H1 (cell line): ENCODE results near the gene CD72. TPM values are rescaled to one million over a fixed set of nuclear protein-coding genes. Genes with fewer than 3 reads are reported as not detected.

Experiments
- CTCF ChIA-PET: fragments of 300-600 bp; sonication (Branson Sonifier 250); formaldehyde crosslinking; loops from one replicate; lab custom pipeline; 2021; ENCODE audit not compliant: partially characterized antibody; lab: Charles Lee
- POLR2A ChIA-PET: fragments of 300-600 bp; sonication (Branson Sonifier 250); formaldehyde crosslinking; loops from one replicate; lab custom pipeline; 2021; ENCODE audit warnings: inconsistent platforms; ENCODE audit not compliant: partially characterized antibody; lab: Charles Lee
- DNase-seq, 2 experiments: peaks; one replicate each; pipeline versions ENCODE4 v3.0.0 to v3.0.0-alpha.2; 2010 to 2022; ENCODE audit warnings: low spot score in 2 of 2, low read depth in 1 of 2, mixed read lengths in 1 of 2
- FAIRE-seq: peaks from 2 replicates; lab custom pipeline; 2011; peaks lifted over from hg19 to GRCh38; lab: Jason Lieb, UNC
- H2AFZ ChIP-seq: 2 replicates; pipeline ENCODE4 v1.8.1; 2012; ENCODE audit warnings: low read length, inconsistent platforms
- H2AK5ac ChIP-seq: 2 replicates; pipeline ENCODE4 v1.6.1; 2013; ENCODE audit warnings: low read depth, low read length
- H2BK120ac ChIP-seq: replicated peaks from 2 replicates; pipeline ENCODE3; 2013; ENCODE audit warnings: low read depth, low read length, inconsistent platforms
- H2BK12ac ChIP-seq: 2 replicates; pipeline ENCODE4 v1.6.1; 2013; ENCODE audit warnings: low read depth, low read length
- H2BK15ac ChIP-seq: 2 replicates; pipeline ENCODE4 v1.6.1; 2013; ENCODE audit warnings: low read length
- H2BK20ac ChIP-seq: 2 replicates; pipeline ENCODE4 v1.6.1; 2013; ENCODE audit warnings: low read length
- H2BK5ac ChIP-seq: 2 replicates; pipeline ENCODE4 v1.6.1; 2013; ENCODE audit warnings: low read depth, low read length
- H3K14ac ChIP-seq: 2 replicates; pipeline ENCODE4 v1.6.1; 2013; ENCODE audit warnings: inconsistent platforms; ENCODE audit not compliant: insufficient read length
- H3K18ac ChIP-seq: 2 replicates; pipeline ENCODE4 v1.6.1; 2013; ENCODE audit warnings: low read length; ENCODE audit errors: extremely low read depth
- H3K23ac ChIP-seq: 2 replicates; pipeline ENCODE4 v1.6.1; 2013; ENCODE audit warnings: inconsistent platforms; ENCODE audit not compliant: insufficient read length
- H3K23me2 ChIP-seq: 2 replicates; pipeline ENCODE4 v1.6.1; 2013; ENCODE audit warnings: low read depth, low read length
- H3K27ac ChIP-seq: 2 replicates; pipeline ENCODE4 v1.6.1; 2011; ENCODE audit warnings: low read depth, low read length, inconsistent platforms
- H3K27me3 ChIP-seq, 4 experiments: replicated peaks in 1 of 4; 1 replicate in 1 of 4; 2 replicates in 3 of 4; pipeline versions ENCODE4 v1.6.1 to v1.8.1; 2011 to 2013; ENCODE audit warnings: low read length in 3 of 4, mild to moderate bottlenecking in 3 of 4, inconsistent platforms in 2 of 4, mixed read lengths in 2 of 4, moderate library complexity in 1 of 4; ENCODE audit not compliant: control insufficient read depth in 3 of 4, insufficient read depth in 3 of 4; ENCODE audit errors: extremely low read depth in 1 of 4
- H3K36me3 ChIP-seq, 4 experiments: 2 replicates each; pipeline versions ENCODE4 v1.6.1 to v1.8.1; 2011 to 2013; ENCODE audit warnings: mild to moderate bottlenecking in 4 of 4, low read length in 3 of 4, moderate library complexity in 2 of 4, control low read depth in 1 of 4, inconsistent platforms in 1 of 4; ENCODE audit not compliant: insufficient read depth in 4 of 4, control insufficient read depth in 2 of 4
- H3K4ac ChIP-seq: replicated peaks from 2 replicates; pipeline ENCODE3; 2013; ENCODE audit warnings: low read length, low read depth, mixed read lengths, inconsistent platforms; ENCODE audit not compliant: insufficient read length
- H3K4me1 ChIP-seq, 4 experiments: replicated peaks in 1 of 4; 1 replicate in 1 of 4; 2 replicates in 3 of 4; pipeline versions ENCODE4 v1.6.1 to v1.8.1; 2011 to 2013; ENCODE audit warnings: low read length in 3 of 4, inconsistent platforms in 2 of 4, mixed read lengths in 1 of 4; ENCODE audit not compliant: insufficient read depth in 4 of 4, control insufficient read depth in 3 of 4
- H3K4me2 ChIP-seq, 2 experiments: 2 replicates each; pipeline versions ENCODE4 v1.6.1 to v1.8.1; 2011 to 2013; ENCODE audit warnings: low read depth in 2 of 2, low read length in 2 of 2, control low read depth in 1 of 2, inconsistent platforms in 1 of 2, mild to moderate bottlenecking in 1 of 2; ENCODE audit not compliant: insufficient read depth in 1 of 2
- H3K4me3 ChIP-seq, 4 experiments: fragments of 200-600, 300-600 bp in 1 of 4; sonication (generic), shearing (Covaris generic), sonication (Bioruptor Twin) in 1 of 4; 2 replicates each; pipeline versions ENCODE4 v1.5.1 to v1.8.1; 2011 to 2016; ENCODE audit warnings: low read length in 4 of 4, low read depth in 3 of 4, control low read depth in 2 of 4, inconsistent platforms in 2 of 4, mild to moderate bottlenecking in 2 of 4, mixed read lengths in 1 of 4, moderate library complexity in 1 of 4; ENCODE audit not compliant: insufficient read depth in 2 of 4; ENCODE audit errors: extremely low read depth in 1 of 4
- H3K56ac ChIP-seq: replicated peaks from 2 replicates; pipeline ENCODE3; 2013; ENCODE audit warnings: low read depth, mild to moderate bottlenecking, mixed read lengths, low read length, inconsistent platforms; ENCODE audit not compliant: insufficient read length
- H3K79me1 ChIP-seq: 2 replicates; pipeline ENCODE4 v1.6.1; 2013; ENCODE audit warnings: low read depth, low read length, control low read depth
- H3K79me2 ChIP-seq, 2 experiments: 2 replicates each; pipeline versions ENCODE4 v1.6.1 to v1.8.1; 2012 to 2013; ENCODE audit warnings: low read length in 2 of 2, mild to moderate bottlenecking in 2 of 2, inconsistent platforms in 1 of 2; ENCODE audit not compliant: insufficient read depth in 2 of 2, control insufficient read depth in 1 of 2
- H3K9ac ChIP-seq, 4 experiments: replicated peaks in 1 of 4; 1 replicate in 1 of 4; 2 replicates in 3 of 4; pipeline versions ENCODE4 v1.6.1 to v1.8.1; 2011 to 2013; ENCODE audit warnings: low read depth in 3 of 4, low read length in 3 of 4, control low read depth in 2 of 4, mild to moderate bottlenecking in 2 of 4, moderate library complexity in 2 of 4, inconsistent platforms in 1 of 4; ENCODE audit errors: extremely low read depth in 1 of 4
- H3K9me3 ChIP-seq, 2 experiments: 2 replicates each; pipeline versions ENCODE4 v1.6.1 to v1.8.1; 2012 to 2013; ENCODE audit warnings: mild to moderate bottlenecking in 2 of 2, moderate library complexity in 2 of 2, control low read depth in 1 of 2, inconsistent platforms in 1 of 2, low read depth in 1 of 2, low read length in 1 of 2, mixed read lengths in 1 of 2; ENCODE audit not compliant: insufficient read depth in 2 of 2
- H4K20me1 ChIP-seq, 2 experiments: replicated peaks in 1 of 2; 2 replicates each; pipeline versions ENCODE3 to v1.8.1; 2011 to 2013; ENCODE audit warnings: inconsistent platforms in 2 of 2, low read length in 2 of 2, mild to moderate bottlenecking in 1 of 2; ENCODE audit not compliant: insufficient read depth in 2 of 2, control insufficient read depth in 1 of 2
- H4K5ac ChIP-seq: 2 replicates; pipeline ENCODE4 v1.6.1; 2013; ENCODE audit warnings: low read length, low read depth, mixed read lengths, inconsistent platforms; ENCODE audit not compliant: insufficient read length
- H4K8ac ChIP-seq: 2 replicates; pipeline ENCODE4 v1.8.0; 2013; ENCODE audit warnings: mild to moderate bottlenecking, moderate library complexity, low read length, inconsistent platforms; ENCODE audit not compliant: insufficient read depth; ENCODE audit errors: extremely low read depth
- H4K91ac ChIP-seq: replicated peaks from 2 replicates; pipeline ENCODE3; 2013; ENCODE audit warnings: low read length, mixed read lengths, inconsistent platforms; ENCODE audit not compliant: insufficient read length
- EP300 ChIP-seq, 2 experiments: IDR thresholded peaks; 1 replicate in 1 of 2; 2 replicates in 1 of 2; pipeline ENCODE4 v1.6.1; 2011 to 2012; ENCODE audit warnings: low read depth in 2 of 2, low read length in 2 of 2, mild to moderate bottlenecking in 2 of 2, borderline replicate concordance in 1 of 2, inconsistent platforms in 1 of 2, moderate library complexity in 1 of 2
- KDM4A ChIP-seq: IDR thresholded peaks from one replicate; pipeline ENCODE4 v1.7.1; 2012; ENCODE audit warnings: low read depth, mild to moderate bottlenecking, moderate library complexity, low read length, inconsistent platforms; ENCODE audit not compliant: severe bottlenecking
- RXRA ChIP-seq: IDR thresholded peaks from 2 replicates; pipeline ENCODE4 v1.6.1; 2011; ENCODE audit warnings: low read depth, mild to moderate bottlenecking, low read length, moderate library complexity; ENCODE audit not compliant: insufficient read depth
- SAP30 ChIP-seq: fragments of 300-600 bp; sonication (generic); IDR thresholded peaks from 2 replicates; pipeline ENCODE4 v1.7.1; 2012; ENCODE audit warnings: low read length, moderate library complexity, mild to moderate bottlenecking, inconsistent platforms; ENCODE audit not compliant: insufficient read depth, insufficient replicate concordance
- SRF ChIP-seq: IDR thresholded peaks from 2 replicates; pipeline ENCODE4 v1.6.1; 2011; ENCODE audit warnings: mild to moderate bottlenecking, low read depth, low read length, moderate library complexity
- SUZ12 ChIP-seq: fragments of 200-600 bp; sonication (generic); IDR thresholded peaks from 2 replicates; pipeline ENCODE4 v1.6.1; 2012; ENCODE audit warnings: mild to moderate bottlenecking, inconsistent platforms, low read length, moderate library complexity, mixed read lengths
- TAF1 ChIP-seq: IDR thresholded peaks from 2 replicates; pipeline ENCODE4 v1.6.1; 2011; ENCODE audit warnings: mild to moderate bottlenecking, low read depth, low read length
- WGBS, 2 experiments: shearing (Covaris generic) in 1 of 2; methylation state at CpG; one replicate each; pipeline versions ENCODE4 v1.1.6 to v1.1.7; 2013 to 2015; ENCODE audit warnings: low lambda C conversion rate in 2 of 2, mixed read lengths in 2 of 2, inconsistent platforms in 1 of 2, low coverage in 1 of 2, missing lambda C conversion rate in 1 of 2; ENCODE audit not compliant: insufficient replicate concordance in 2 of 2, insufficient coverage in 1 of 2, insufficient read length in 1 of 2; ENCODE audit errors: extremely low coverage in 1 of 2, missing lambda C conversion rate in 1 of 2; 5-methylcytosine and 5-hydroxymethylcytosine counted together
- polyA plus RNA-seq, 7 experiments: library from polyadenylated mRNA; depleted of rRNA in 3 of 7; stranded (reverse) in 5 of 7; unstranded in 2 of 7; fragments of >200 nt in 5 of 7; fragments of 200-250 nt in 2 of 7; gene quantifications; 1 replicate in 5 of 7; 2 replicates in 1 of 7; 4 replicates in 1 of 7; pipeline versions ENCODE4 v1.2.1 to v1.2.3, GENCODE V29; 2011 to 2013; ENCODE audit warnings: missing spikeins in 2 of 7, mixed read lengths in 2 of 7
- total RNA-seq: library from RNA; stranded (reverse); fragmentation: NEBNext Ultra II Directional; extraction: Animal tissue kit (Norgen Biotek cat#: 25700); gene quantifications from 2 replicates; pipeline ENCODE4 v1.2.1, GENCODE V29; 2021

CD72 gene
- total and polyA plus RNA-seq, 2 of the 8 experiments (the other 6 are each of a cell fraction or from before 2014, with no cell fraction given): 4.0 to 4.5 TPM

- no peaks in the 10 kb centered on the region for H3K9me3 ChIP-seq
- H2BK120ac ChIP-seq: no peak overlapping the region
- peaks cover 3 to 12% (median 9%) of the 10 kb centered on the region in 4 experiments; a peak in 5 of 8 replicates for H3K36me3 ChIP-seq
- H3K9ac ChIP-seq: peak overlapping the region in 3 of 4 experiments; percentile 33 to 62 (median 38); a peak in 3 of 7 replicates
- POLR2A ChIA-PET: interaction anchor here (0.8 to 1.4 kb wide), 4 partner anchors 10 to 191 kb away, joined by 3 to 6 read pairs (median 3); no protein-coding TSS in a partner anchor
- peaks cover 0 to 15% of the 10 kb centered on the region in 2 experiments for H4K20me1 ChIP-seq
- H2BK5ac ChIP-seq: no peak overlapping the region
- DNase-seq: no peak
- H3K23me2 ChIP-seq: peaks cover 13% of the 10 kb centered on the region
- peak overlapping the region; percentile 66 to 98 for H3K4me2 ChIP-seq
- H2BK20ac ChIP-seq: no peak overlapping the region
- H3K18ac ChIP-seq: no peak overlapping the region
- H3K27ac ChIP-seq: no peak overlapping the region
- H3K79me2 ChIP-seq: peaks cover 0 to 2% of the 10 kb centered on the region in 2 experiments; a peak in 1 of 4 replicates
- H3K23ac ChIP-seq: no peak overlapping the region
- no peak overlapping the region for H2AFZ ChIP-seq
- H3K14ac ChIP-seq: no peak overlapping the region
- no peaks in the 10 kb centered on the region for H3K27me3 ChIP-seq
- H3K79me1 ChIP-seq: no peaks in the 10 kb centered on the region; the same call in 1 of the 2 replicates
- CTCF ChIA-PET: interaction anchor here (0.9 to 1.1 kb wide), 3 partner anchors 10 to 52 kb away, joined by 3 to 6 read pairs (median 3); partner anchors contain the start of genes CCDC107 and RMRP
- no peak overlapping the region for H4K8ac ChIP-seq
- H3K4me1 ChIP-seq: peaks cover 0 to 3% (median under 1%) of the 10 kb centered on the region in 4 experiments; a peak in 4 of 7 replicates
- H2AK5ac ChIP-seq: no peak overlapping the region
- H2BK15ac ChIP-seq: no peak overlapping the region
- no peak for FAIRE-seq
- H4K91ac ChIP-seq: no peak overlapping the region
- peak overlapping the region; percentile 55 to 84 (median 78) for H3K4me3 ChIP-seq
- 16% methylated on average over 5 of the region's 5 CpGs; no CpG with 5 or more reads in 1 of the 2 experiments for WGBS, 2 experiments
- no peak overlapping the region for H2BK12ac ChIP-seq
- no peak overlapping the region for H3K4ac ChIP-seq
- no peak overlapping the region for H4K5ac ChIP-seq
- no peak overlapping the region for H3K56ac ChIP-seq
- TF ChIP-seq EP300 (IDR thresholded peaks at IDR 0.05; ENCODE audit: borderline replicate concordance in 1 of 2, low read depth in 2 of 2, low read length in 2 of 2) (no peak), SUZ12 (no peak), RXRA (no peak), SAP30 (no peak), TAF1 (no peak), KDM4A (no peak), SRF (no peak)
These were observed 12.1 kb downstream of the CD72 start for GRCh38 chr9:35606138-35606504.
